Measurements from ENCODE around the gene TGFBR1. TPM values are rescaled to one million over a fixed set of nuclear protein-coding genes. Genes with fewer than 3 reads are reported as not detected.
A peak's percentile ranks its signal among the peaks of the same experiment; 100 is the strongest.

The TGFBR1 gene
- total RNA-seq, 1 donor from 2014 or later = 138 TPM

DNA sequence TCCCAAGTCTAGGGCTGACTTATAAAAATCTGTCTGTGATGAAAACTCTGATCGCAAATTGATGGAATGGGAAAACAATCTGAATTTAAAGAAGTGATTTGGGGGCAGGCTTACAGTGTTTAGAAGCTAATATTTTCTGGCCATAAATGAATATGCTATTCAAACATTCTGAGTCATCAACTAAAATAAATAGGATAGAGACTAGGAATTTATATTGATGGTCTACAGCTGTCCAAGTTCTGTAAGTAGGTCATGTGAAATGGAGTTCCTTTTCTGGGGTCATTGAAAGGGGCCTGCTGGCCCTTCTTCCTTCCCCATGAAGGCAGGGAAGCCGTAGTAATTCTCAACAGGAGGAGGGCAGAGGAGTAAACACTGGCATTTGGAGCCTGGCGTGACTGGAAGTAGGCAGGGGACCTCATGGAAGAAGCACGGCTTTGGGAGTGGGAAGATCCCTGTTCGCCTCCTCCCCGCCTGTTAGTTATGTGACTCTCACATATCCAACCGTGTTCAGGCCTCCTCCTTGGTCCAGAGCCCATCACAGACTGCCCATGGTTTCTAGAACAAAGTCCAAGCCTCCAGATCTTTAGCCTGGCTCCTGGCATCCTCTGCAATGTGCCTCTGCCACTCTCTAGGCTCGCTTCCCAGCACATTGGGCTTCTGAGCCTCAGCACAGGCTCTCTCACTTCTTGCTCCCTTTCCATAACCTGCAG lies 85.1 kb downstream of the TGFBR1 start:
- Mint-ChIP-seq H3K27me3 (ENCODE audit: insufficient read depth, low read depth) (peaks cover 2% of the 10 kb centered on the region), H3K4me3 (no peak overlapping the region), H3K27ac (no peak overlapping the region), H3K4me1 (peaks cover 3% of the 10 kb centered on the region), H3K36me3 (no peaks in the 10 kb centered on the region), H3K9me3 (peaks cover 2% of the 10 kb centered on the region)
- no peak overlapping the region for H2AFZ ChIP-seq (replicated peaks)
- no peak overlapping the region for H3K27ac ChIP-seq
- H3K36me3 ChIP-seq = no peaks in the 10 kb centered on the region
- H3K79me2 ChIP-seq (ENCODE audit: low read depth) = no peaks in the 10 kb centered on the region
- TF ChIP-seq, protein P1, sequence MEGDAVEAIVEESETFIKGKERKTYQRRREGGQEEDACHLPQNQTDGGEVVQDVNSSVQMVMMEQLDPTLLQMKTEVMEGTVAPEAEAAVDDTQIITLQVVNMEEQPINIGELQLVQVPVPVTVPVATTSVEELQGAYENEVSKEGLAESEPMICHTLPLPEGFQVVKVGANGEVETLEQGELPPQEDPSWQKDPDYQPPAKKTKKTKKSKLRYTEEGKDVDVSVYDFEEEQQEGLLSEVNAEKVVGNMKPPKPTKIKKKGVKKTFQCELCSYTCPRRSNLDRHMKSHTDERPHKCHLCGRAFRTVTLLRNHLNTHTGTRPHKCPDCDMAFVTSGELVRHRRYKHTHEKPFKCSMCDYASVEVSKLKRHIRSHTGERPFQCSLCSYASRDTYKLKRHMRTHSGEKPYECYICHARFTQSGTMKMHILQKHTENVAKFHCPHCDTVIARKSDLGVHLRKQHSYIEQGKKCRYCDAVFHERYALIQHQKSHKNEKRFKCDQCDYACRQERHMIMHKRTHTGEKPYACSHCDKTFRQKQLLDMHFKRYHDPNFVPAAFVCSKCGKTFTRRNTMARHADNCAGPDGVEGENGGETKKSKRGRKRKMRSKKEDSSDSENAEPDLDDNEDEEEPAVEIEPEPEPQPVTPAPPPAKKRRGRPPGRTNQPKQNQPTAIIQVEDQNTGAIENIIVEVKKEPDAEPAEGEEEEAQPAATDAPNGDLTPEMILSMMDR (IDR thresholded peaks at IDR 0.05) = no peak
- TF ChIP-seq EZH2phosphoT487 (IDR thresholded peaks at IDR 0.05) = no peak
- TF ChIP-seq EZH2 (IDR thresholded peaks at IDR 0.05) = no peak
- H3K9ac ChIP-seq = no peak overlapping the region
- no peak overlapping the region for H3K4me3 ChIP-seq
- no peak for DNase-seq (ENCODE audit: low spot score)
- no peaks in the 10 kb centered on the region for H3K27me3 ChIP-seq
- H3K4me2 ChIP-seq = no peak overlapping the region
- H3F3A ChIP-seq (ENCODE audit: low read depth) = peaks cover 16% of the 10 kb centered on the region
- no peaks in the 10 kb centered on the region for H3K4me1 ChIP-seq
- H4K20me1 ChIP-seq (ENCODE audit: low read depth) = no peaks in the 10 kb centered on the region
- H3K9me3 ChIP-seq (ENCODE audit: low read depth) = no peaks in the 10 kb centered on the region

DNA sequence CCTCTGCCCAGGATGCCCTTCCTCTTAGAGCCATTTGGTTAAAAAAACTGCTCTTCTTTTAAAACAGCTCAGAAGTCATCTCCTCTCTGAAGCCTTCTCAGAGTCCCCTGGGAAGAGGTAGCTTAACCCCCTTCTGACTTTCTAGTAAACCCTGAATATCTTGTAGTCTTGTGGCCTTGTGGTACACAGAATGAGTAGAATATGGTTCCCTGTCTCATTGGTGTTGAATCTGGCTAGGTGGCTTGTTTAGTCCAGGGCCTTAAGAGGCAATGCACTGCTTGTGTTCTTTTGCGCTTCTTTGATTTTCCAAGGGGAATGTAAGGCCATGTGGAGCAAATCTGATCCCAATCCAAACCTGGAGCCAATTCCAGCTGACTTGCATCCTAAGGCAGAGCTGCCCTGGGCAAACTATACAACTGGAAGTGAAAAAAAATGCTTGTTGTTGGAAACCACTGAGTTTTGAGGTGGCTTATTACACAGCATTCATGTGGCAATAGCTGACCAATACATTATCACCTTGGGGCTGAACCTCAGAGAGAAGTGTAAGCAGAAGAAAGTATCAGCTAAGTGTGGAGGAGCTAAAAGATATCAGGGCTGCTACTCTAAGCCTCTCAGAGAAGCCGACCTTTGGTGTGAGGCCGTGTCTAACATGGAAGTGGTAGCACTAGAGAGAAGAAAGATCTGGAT lies 85.8 kb downstream of the TGFBR1 start:
- Mint-ChIP-seq H3K27me3 (ENCODE audit: insufficient read depth, low read depth) (peaks cover 2% of the 10 kb centered on the region), H3K36me3 (no peaks in the 10 kb centered on the region), H3K27ac (no peak overlapping the region), H3K4me1 (peaks cover 3% of the 10 kb centered on the region), H3K4me3 (no peak overlapping the region), H3K9me3 (peaks cover 2% of the 10 kb centered on the region)
- no peak overlapping the region for H3K9ac ChIP-seq
- H3K4me2 ChIP-seq = no peak overlapping the region
- no peaks in the 10 kb centered on the region for H3K9me3 ChIP-seq (ENCODE audit: low read depth)
- no peaks in the 10 kb centered on the region for H3K36me3 ChIP-seq
- H2AFZ ChIP-seq (replicated peaks) = no peak overlapping the region
- H3K27ac ChIP-seq = no peak overlapping the region
- no peak overlapping the region for H3K4me3 ChIP-seq
- TF ChIP-seq EZH2phosphoT487 (IDR thresholded peaks at IDR 0.05) (no peak), EZH2 (IDR thresholded peaks at IDR 0.05) (no peak)
- TF ChIP-seq, protein P1 (IDR thresholded peaks at IDR 0.05) = no peak
- no peaks in the 10 kb centered on the region for H3K4me1 ChIP-seq
- DNase-seq (ENCODE audit: low spot score) = no peak
- no peaks in the 10 kb centered on the region for H3K79me2 ChIP-seq (ENCODE audit: low read depth)
- peaks cover 16% of the 10 kb centered on the region for H3F3A ChIP-seq (ENCODE audit: low read depth)
- no peaks in the 10 kb centered on the region for H3K27me3 ChIP-seq
- H4K20me1 ChIP-seq (ENCODE audit: low read depth) = no peaks in the 10 kb centered on the region

DNA sequence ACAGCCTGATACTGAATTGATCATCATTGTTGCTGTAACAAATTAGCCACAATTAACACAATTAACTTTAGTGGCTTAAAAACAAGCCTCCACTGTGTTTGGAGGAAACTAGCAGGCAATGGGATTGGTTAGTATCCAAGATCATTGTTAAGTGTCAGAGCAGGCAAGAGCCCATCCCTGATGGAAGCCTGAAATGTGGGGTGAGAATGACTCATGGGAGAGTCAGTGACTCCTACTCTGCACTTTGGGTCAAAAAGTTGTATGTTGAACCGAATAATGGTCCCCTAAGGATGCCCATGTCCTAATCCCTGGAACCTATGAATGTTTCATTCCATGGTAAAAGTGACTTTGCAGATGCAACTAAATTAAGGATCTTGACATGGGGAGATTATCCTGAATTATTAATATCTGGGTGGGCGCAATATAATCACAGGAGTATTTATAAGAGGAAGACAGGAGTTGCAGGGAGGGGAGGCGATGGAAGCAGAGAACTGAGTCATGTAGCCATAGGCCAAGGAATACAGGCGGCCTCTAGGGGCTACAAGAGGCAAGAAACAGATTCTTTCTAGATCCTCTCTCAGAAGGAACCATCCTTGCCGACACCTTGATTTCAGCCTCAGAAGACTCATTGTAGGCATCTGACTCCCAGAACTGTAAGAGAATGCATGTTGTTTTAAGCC lies 88.0 kb downstream of the TGFBR1 start:
- H3K27me3 ChIP-seq = no peaks in the 10 kb centered on the region
- H3K4me3 ChIP-seq = no peak overlapping the region
- no peak for DNase-seq (ENCODE audit: low spot score)
- H3F3A ChIP-seq (ENCODE audit: low read depth) = peaks cover 16% of the 10 kb centered on the region
- H3K27ac ChIP-seq = no peak overlapping the region
- H2AFZ ChIP-seq (replicated peaks) = no peak overlapping the region
- H3K9me3 ChIP-seq (ENCODE audit: low read depth) = no peaks in the 10 kb centered on the region
- no peak overlapping the region for H3K9ac ChIP-seq
- TF ChIP-seq, protein P1 (IDR thresholded peaks at IDR 0.05) = peak; percentile 30
- TF ChIP-seq EZH2 (IDR thresholded peaks at IDR 0.05) = no peak
- no peaks in the 10 kb centered on the region for H3K36me3 ChIP-seq
- Mint-ChIP-seq H3K9me3 (peaks cover 2% of the 10 kb centered on the region), H3K4me1 (peaks cover 3% of the 10 kb centered on the region), H3K36me3 (peaks cover 1% of the 10 kb centered on the region), H3K4me3 (no peak overlapping the region), H3K27me3 (ENCODE audit: insufficient read depth, low read depth) (peaks cover 2% of the 10 kb centered on the region), H3K27ac (no peak overlapping the region)
- peaks cover 6% of the 10 kb centered on the region for H3K4me1 ChIP-seq
- H3K4me2 ChIP-seq = no peak overlapping the region
- H3K79me2 ChIP-seq (ENCODE audit: low read depth) = no peaks in the 10 kb centered on the region
- H4K20me1 ChIP-seq (ENCODE audit: low read depth) = no peaks in the 10 kb centered on the region
